GM19397 (cell line): ENCODE data around the gene INVS.
A peak's percentile ranks its signal among the peaks of the same experiment; 100 is the strongest.
"Not testable (repeated sequence)": the region's sequence is repeated elsewhere in the genome, so short reads cannot be mapped to it uniquely, and the experiment has no call there.

Experiments used
- ATAC-seq: cut with Tn5 transposase; IDR thresholded peaks from one replicate; pipeline ENCODE4 v1.9.1; 2021; ENCODE audit warnings: mild to moderate bottlenecking, moderate library complexity; ENCODE audit not compliant: unreplicated experiment

The INVS gene, protein sequence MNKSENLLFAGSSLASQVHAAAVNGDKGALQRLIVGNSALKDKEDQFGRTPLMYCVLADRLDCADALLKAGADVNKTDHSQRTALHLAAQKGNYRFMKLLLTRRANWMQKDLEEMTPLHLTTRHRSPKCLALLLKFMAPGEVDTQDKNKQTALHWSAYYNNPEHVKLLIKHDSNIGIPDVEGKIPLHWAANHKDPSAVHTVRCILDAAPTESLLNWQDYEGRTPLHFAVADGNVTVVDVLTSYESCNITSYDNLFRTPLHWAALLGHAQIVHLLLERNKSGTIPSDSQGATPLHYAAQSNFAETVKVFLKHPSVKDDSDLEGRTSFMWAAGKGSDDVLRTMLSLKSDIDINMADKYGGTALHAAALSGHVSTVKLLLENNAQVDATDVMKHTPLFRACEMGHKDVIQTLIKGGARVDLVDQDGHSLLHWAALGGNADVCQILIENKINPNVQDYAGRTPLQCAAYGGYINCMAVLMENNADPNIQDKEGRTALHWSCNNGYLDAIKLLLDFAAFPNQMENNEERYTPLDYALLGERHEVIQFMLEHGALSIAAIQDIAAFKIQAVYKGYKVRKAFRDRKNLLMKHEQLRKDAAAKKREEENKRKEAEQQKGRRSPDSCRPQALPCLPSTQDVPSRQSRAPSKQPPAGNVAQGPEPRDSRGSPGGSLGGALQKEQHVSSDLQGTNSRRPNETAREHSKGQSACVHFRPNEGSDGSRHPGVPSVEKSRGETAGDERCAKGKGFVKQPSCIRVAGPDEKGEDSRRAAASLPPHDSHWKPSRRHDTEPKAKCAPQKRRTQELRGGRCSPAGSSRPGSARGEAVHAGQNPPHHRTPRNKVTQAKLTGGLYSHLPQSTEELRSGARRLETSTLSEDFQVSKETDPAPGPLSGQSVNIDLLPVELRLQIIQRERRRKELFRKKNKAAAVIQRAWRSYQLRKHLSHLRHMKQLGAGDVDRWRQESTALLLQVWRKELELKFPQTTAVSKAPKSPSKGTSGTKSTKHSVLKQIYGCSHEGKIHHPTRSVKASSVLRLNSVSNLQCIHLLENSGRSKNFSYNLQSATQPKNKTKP

GRCh38 chr9:100098887-100099721 is at the start of gene INVS, which contains the start of gene ERP44:
TSS of gene INVS (plus strand) at chr9:100099243. CDS start at chr9:100104522, 5,279 bp downstream.
TSS of gene ERP44 (minus strand) at chr9:100099000. CDS start at chr9:100098840, 160 bp downstream.
- peak; percentile 98 for ATAC-seq

GRCh38 chr9:100049551-100049950 is 49.5 kb upstream of the INVS start:
- no peak for ATAC-seq

DNA sequence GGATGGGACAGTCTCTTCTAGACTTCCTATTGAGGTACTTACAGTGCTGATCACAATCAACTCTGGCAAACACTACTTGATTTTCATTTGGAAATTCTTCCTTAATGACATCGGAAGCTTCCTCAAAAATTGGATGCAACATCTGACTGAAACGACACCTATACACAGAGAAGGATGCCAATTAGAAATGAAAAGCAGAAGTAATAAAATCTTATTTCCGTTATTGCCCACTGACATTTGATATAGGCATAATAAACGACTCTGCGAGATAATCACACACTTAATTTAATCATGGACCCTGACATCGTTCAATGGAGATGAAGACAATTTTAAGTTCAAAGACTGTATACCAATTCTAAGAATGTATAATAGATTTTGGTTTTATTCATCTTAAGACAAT is 46.7 kb upstream of the INVS start:
- no peak for ATAC-seq

DNA sequence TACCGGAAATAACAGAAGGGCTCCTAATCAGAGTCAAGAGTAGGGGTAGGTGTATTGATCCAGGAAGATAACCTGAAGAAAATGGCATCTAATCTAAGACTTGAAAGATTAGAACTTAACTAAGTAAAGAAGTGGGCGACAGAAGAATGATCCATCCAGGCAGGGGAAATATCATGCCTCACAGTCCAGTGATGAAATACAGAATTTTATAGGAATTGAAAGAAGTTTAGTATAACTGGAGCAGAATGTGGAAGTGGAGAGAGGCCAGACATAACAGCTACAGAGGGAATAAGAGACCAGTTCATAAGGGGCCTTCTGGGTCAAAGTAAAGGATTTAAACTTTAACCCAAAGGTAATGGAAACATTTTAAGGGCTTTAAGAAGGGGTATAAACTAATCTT is 42.5 kb upstream of the INVS start:
- ATAC-seq = no peak

- ATAC-seq = no peak
These were observed 41.4 kb upstream of the INVS start for GRCh38 chr9:100057624-100058023.

DNA sequence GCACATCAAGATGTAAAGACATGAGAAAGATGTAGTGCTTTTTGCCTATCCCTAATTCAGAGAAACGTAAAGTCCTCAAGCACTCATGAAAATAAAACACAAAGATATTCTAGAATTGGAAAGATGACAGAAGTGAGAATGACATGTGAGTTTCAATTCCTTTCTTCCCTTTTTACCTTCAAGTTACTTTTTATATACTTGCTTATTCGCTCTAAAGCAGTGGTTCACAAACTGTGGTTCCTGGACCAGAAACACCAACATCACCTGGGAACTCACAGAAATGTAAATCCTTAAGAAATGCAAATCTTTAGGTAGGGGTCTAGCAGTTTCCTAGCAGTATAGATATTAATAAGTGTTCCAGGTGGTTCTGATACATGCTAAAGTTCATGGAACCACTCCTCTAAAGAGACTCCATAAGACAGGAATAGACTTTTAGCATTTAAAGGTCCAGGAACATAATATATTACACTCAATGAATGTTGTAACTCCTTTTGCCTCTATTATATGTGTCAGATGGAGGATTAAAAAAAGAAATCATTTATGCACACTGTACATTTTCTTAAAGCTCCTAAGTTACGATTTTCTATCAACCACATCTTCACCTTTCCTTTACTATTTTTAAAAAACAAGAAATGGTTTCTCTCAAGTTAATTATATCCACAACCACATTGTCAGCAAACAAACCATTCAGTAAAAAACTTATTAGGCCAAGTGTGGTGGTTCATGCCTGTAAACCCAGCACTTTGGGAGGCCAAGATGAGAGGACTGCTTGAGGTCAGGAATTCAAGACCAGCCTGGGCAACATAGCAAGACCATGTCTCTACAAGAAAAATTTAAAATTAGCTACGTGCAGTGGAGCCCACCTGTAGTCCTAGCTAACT is 40.1 kb upstream of the INVS start:
- ATAC-seq = peak; percentile 77

DNA sequence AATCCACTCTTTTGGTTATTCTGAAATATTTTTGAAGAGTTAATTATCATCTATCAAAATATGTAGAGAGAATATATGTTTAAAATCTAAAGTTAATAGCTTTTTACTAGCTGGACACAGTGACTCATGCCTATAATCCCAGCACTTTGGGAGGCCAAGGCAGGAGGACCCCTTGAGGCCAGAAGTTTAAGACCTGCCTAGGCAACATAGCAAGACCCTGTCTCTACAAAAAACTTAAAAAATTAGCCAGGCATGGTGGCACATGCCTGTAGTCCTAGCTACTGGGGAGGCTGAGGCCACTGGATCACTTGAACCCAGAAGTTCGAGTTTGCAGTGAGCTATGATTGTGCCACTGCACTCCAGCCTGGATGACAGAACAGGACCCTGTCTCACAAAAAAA is 36.4 kb upstream of the INVS start:
- not testable (repeated sequence) for ATAC-seq

GRCh38 chr9:100063185-100063584 is 35.9 kb upstream of the INVS start:
- no peak for ATAC-seq

- ATAC-seq = no peak
These were observed 34.0 kb upstream of the INVS start for GRCh38 chr9:100064872-100065581.

- ATAC-seq = peak; percentile 83
These were observed 32.5 kb upstream of the INVS start for GRCh38 chr9:100066539-100066938.

GRCh38 chr9:100067990-100068389 is 31.1 kb upstream of the INVS start:
- not testable (repeated sequence) for ATAC-seq

DNA sequence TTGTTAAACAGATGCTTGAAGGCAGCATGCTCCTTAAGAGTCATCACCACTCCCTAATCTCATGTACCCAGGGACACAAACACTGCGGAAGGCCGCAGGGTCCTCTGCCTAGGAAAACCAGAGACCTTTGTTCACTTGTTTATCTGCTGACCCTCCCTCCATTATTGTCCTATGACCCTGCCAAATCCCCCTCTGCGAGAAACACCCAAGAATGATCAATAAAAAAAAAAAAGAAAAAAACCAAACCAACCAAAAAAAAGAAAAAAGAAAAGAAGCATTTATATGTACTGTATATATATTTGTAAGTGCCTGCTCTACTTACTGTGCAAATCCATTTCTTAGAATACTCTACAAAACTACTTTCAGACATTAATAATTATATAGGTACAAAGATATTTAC is 30.0 kb upstream of the INVS start:
- not testable (repeated sequence) for ATAC-seq

DNA sequence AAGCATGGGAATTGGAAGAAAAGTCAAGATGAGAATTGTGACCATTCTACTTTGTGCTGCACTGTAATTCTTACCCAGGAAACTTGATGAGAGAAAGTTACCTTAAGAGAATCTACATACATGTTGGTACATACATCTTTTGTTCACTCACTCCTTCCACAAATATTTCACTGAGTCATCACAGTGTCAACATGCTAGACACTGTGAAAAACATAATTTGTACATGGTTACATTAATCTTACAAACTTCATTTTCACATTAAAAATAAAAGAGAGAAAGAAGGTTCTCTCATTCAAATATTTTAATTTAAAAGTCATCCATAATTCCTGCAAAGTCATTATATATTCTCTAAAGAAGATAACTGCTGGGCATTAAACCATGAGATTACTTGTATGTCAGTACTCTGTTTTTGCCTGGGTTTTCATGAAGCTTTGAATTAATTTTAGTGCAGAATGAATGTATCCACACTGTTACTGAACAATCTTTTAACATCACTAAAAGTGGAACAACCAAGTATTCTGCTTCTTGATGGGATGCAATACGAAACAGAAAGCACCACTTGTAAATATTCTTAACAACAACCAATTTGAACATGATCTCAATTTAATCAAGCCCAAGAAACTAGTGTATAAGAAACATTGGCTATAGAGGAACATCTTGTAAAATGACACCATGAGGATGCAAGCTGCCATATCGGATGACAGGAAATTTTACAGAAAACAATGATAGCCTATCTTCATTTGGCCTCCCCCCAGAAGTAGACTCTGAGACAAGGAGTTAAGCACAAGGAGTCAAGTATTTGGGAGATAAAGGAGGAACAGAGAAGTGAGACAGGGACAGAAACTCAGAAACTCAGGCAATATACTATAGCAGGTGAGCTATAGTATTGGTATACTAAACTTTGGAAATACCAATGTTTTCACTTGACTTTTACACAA is 28.7 kb upstream of the INVS start:
- ATAC-seq = no peak

DNA sequence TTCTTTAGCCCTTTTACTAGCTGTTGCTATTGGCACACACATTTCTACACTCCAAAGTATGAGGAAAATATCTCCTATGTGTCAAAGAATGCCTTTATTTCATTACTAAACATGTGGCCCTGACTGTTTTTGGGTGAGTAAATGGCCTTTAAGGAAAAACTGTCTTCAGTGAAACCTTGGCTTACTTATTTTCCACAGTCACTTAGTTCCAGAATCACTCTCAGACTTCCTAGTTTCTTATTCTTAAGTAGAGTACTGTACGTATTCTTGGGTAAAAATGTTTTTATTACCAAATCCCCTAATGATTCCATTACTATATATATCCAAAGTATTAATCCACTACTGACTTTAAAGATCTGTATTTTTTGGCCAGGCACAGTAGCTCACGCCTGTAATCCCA is 27.8 kb upstream of the INVS start:
- no peak for ATAC-seq

DNA sequence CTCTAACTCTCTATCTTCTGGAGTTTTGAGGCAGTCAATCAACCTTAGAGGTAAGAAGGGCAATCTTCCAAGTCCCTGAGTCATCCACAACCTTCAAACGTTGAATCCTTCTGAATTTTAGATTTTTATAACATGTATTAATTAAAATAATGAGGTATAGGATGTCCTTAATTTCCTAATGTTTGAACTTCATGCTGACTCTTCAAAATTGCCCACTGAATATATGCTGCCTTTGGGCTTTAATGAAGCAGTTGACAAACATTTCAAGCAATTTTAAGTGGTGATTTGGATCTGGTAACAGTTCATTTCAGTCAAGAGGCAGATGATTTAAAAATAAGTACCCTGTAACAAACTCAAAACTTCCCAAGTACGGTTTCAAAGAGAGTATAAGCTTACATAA is 26.2 kb upstream of the INVS start:
- ATAC-seq = no peak

- no peak for ATAC-seq
These were observed 24.9 kb upstream of the INVS start for GRCh38 chr9:100074093-100074492.

GRCh38 chr9:100074989-100075388 is 24.1 kb upstream of the INVS start:
- no peak for ATAC-seq

- ATAC-seq = not testable (repeated sequence)
These were observed 22.8 kb upstream of the INVS start for GRCh38 chr9:100076256-100076655.
